ENCODE measurements around the gene RPTOR.

DNA sequence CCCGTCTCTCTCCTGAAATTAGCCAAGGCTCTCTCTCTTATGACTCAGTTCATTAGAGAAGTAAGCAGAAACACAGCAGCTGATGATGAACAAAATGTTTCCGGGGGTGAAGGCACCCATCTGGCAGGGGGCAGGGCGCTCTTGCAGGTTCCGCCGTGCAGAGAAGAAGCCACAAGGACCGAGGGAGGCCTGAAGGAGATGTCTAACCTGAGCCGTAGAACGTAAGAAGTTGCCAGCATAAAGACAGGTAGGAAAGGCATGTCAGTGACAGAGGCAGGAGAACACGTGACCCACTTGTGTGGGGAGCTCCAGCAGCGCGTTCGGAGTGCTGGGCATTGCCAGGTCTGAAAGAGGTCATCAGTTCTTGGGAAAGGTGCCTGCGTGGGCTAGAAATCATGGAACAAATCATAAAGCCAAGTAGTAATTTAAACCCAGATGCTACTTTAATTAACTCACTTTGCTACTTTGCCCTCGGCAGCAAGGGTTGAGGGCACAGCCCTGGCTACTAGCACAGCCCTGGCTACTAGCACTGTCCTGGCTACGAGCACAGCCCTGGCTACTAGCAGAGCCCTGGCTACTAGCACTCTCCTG, 198.6 kb downstream of the RPTOR start:
- TF ChIP-seq, protein P1, sequence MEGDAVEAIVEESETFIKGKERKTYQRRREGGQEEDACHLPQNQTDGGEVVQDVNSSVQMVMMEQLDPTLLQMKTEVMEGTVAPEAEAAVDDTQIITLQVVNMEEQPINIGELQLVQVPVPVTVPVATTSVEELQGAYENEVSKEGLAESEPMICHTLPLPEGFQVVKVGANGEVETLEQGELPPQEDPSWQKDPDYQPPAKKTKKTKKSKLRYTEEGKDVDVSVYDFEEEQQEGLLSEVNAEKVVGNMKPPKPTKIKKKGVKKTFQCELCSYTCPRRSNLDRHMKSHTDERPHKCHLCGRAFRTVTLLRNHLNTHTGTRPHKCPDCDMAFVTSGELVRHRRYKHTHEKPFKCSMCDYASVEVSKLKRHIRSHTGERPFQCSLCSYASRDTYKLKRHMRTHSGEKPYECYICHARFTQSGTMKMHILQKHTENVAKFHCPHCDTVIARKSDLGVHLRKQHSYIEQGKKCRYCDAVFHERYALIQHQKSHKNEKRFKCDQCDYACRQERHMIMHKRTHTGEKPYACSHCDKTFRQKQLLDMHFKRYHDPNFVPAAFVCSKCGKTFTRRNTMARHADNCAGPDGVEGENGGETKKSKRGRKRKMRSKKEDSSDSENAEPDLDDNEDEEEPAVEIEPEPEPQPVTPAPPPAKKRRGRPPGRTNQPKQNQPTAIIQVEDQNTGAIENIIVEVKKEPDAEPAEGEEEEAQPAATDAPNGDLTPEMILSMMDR (IDR thresholded peaks at IDR 0.05), result no peak
- TF ChIP-seq POLR2A (IDR thresholded peaks at IDR 0.05) (no peak), EP300 (IDR thresholded peaks at IDR 0.05) (no peak)

Measured in upper lobe of left lung (tissue), 4 donors.